Measurements from ENCODE around the gene PIGX. TPM values are rescaled to one million over a fixed set of nuclear protein-coding genes. Genes with fewer than 3 reads are reported as not detected.
A peak's percentile ranks its signal among the peaks of the same experiment; 100 is the strongest.
"Not testable (repeated sequence)": the region's sequence is repeated elsewhere in the genome, so short reads cannot be mapped to it uniquely, and the experiment has no call there.

PIGX gene
- total RNA-seq, 2 experiments from 2014 or later = 43.7 to 47.1 TPM

DNA sequence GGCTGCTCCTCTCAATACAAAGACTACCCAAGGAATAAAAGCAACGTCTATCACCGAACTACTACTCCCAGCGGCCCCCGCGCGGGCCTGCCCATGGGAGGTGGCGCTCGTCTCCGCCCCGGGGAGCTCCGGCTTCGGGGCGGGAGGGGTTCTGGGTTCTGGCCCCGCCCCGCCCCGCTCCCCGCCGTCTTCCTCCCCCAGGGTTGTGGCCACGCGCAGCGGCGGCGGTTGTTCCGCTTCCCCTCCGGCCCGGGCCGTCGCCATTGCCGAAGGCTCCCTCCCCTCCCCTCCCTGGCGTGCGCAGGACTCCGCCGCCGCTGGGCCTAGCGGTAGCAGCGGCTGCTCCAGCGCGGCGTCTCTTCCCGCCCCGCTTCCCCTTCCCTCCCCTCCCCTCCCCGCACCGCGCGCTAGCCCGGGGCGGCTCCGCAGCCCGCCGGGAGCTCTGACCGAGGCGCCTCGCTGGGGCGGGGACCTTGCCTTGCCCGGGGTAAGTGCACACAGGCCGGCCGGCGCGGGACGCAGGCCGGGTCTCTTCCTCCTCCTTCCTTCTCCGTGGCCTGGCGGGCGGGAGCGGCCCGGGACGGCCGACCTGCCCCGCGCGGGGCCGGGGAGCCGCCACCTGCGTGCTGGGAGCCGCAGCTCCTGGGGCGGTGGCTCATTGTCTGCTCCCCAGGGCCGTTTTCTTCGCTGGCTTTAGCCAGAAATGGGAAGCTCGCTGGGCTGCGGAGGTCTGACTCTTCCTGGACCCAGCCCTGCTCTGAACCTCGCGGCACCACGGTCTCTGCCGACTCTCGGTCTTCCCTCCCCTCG is 27.7 kb downstream of the PIGX start, which contains the start of gene PAK2:
Gene PAK2, plus strand, starts transcription at position 187 of the 810 bp plus-strand sequence. CDS start 42,790 bp downstream, outside the sequence.
- H3K27me3 Mint-ChIP-seq = no peaks in the 10 kb centered on the region
- DNase-seq (peak; percentile 91), ATAC-seq (peak; percentile 95)
- peaks cover 17% of the 10 kb centered on the region for H3K36me3 Mint-ChIP-seq (ENCODE audit: low read depth)
- H3K4me1 Mint-ChIP-seq (ENCODE audit: low read depth) = peaks cover 27% of the 10 kb centered on the region
- TF ChIP-seq, protein P1, sequence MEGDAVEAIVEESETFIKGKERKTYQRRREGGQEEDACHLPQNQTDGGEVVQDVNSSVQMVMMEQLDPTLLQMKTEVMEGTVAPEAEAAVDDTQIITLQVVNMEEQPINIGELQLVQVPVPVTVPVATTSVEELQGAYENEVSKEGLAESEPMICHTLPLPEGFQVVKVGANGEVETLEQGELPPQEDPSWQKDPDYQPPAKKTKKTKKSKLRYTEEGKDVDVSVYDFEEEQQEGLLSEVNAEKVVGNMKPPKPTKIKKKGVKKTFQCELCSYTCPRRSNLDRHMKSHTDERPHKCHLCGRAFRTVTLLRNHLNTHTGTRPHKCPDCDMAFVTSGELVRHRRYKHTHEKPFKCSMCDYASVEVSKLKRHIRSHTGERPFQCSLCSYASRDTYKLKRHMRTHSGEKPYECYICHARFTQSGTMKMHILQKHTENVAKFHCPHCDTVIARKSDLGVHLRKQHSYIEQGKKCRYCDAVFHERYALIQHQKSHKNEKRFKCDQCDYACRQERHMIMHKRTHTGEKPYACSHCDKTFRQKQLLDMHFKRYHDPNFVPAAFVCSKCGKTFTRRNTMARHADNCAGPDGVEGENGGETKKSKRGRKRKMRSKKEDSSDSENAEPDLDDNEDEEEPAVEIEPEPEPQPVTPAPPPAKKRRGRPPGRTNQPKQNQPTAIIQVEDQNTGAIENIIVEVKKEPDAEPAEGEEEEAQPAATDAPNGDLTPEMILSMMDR (IDR thresholded peaks at IDR 0.05) = no peak
- peak within 1 kb of the TSS; percentile 97 for H3K27ac Mint-ChIP-seq
- CTCF ChIA-PET = interaction anchor here (0.9 to 1.2 kb wide), 2 partner anchors 19 to 55 kb away, joined by 4 read pairs; no protein-coding TSS in a partner anchor
- POLR2A ChIA-PET = interaction anchor here (1.0 to 2.3 kb wide), 8 partner anchors 9 to 172 kb away, joined by 3 to 8 read pairs (median 3); partner anchors contain the start of genes CEP19, FBXO45, PIGX and WDR53
- intact Hi-C loops (cut with micrococcal nuclease) = no loop called here
- H3K4me3 Mint-ChIP-seq = peak within 1 kb of the TSS; percentile 94
- H3K9me3 Mint-ChIP-seq = no peaks in the 10 kb centered on the region

DNA sequence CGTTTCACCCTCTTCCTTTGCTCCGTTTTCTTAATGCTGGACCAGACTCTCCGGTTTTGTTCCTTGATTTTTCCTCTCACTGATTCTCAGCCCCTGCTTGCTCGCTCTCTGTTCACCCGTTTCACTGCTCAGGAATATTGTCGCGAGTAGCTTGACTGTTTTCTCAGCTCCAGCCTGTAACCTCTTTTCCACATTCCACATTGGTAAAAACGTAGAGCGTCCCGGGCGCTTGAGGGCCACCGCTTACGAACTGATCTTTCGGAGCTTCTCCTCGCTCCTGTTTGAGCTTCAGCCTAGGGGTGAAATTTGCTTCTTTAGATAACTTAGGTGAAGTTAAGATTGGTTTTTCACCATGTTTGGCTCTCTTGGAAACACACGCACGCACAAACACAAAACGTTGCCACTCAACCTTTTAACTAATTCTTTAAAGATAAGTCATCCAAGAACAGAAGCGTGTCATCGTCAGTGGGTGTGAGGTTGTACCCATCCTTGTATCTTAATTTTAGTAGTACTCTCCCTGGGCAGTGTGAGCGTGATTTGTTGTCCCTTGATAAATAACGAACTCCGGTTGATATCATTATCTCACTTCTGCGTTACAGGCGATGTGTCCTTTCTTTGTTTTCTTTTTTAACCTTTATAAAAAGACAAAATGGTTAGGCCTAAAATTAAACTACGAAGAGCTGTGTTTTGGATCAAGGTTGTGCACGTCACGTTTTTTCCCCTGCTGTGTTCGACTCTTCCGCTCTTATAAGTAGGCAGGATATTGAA is 28.5 kb downstream of the PIGX start:
- peaks cover 26% of the 10 kb centered on the region for H3K4me1 Mint-ChIP-seq (ENCODE audit: low read depth)
- POLR2A ChIA-PET = interaction anchor here (0.6 to 2.3 kb wide), 11 partner anchors 10 to 172 kb away, joined by 3 to 8 read pairs (median 3); partner anchors contain the start of genes CEP19, FBXO45, PIGX and WDR53
- H3K36me3 Mint-ChIP-seq (ENCODE audit: low read depth) = peaks cover 20% of the 10 kb centered on the region
- ATAC-seq (peak; percentile 25), DNase-seq (peak; percentile 77)
- TF ChIP-seq, protein P1 (IDR thresholded peaks at IDR 0.05) = no peak
- CTCF ChIA-PET = interaction anchor here (0.7 to 1.2 kb wide), 4 partner anchors 9 to 132 kb away, joined by 4 read pairs; no protein-coding TSS in a partner anchor
- H3K4me3 Mint-ChIP-seq = peak overlapping the region; percentile 94
- H3K27ac Mint-ChIP-seq = peak overlapping the region; percentile 97
- H3K27me3 Mint-ChIP-seq = no peaks in the 10 kb centered on the region
- no peaks in the 10 kb centered on the region for H3K9me3 Mint-ChIP-seq
- intact Hi-C loops (cut with micrococcal nuclease) = no loop called here

DNA sequence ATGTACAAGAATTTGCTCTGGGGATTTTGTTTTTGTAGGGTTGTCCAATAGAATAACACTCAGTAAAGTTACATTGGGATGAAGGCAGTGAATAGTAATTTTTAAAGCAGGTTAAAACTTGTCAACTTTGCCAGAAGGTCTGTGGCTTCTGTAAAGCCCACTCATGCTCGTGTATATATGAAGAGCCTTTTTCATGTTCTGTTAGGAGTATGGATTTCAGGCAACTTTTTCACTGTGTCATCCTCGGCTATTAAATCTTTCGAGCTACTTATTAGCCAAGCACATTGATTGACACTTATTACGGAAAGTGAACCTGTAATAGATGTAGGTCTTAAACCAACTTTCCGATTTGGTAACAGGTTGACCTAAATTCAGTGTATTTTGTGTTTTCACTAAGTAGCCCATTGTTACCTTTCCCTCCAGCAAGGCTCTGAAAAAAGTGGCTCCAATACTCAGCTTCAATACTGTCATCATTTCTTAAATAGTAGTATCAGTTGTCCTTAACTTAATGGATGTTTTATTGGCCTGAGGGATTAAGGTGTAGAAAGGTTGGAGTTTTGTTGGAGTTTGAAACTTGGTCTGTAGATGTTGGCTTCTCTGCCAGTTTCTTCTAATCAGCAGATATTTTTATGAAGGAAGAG is 29.2 kb downstream of the PIGX start:
- DNase-seq = no peak

DNA sequence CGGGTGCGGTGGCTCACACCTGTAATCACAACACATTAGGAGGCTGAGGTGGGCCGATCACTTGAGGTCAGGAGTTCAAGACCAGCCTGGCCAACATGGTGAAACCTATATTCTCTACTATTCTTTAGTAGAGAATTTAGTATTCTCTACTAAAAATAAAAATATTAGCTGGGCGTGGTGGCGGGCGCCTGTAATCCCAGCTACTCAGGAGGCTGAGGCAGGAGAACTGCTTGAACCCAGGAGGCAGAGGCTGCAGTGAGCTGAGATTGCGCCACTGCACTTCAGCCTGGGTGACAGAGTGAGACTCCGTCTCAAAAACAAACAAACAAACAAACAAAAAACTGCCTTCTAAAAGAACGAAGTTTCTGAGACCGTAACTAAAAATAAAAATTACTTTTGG is 31.4 kb downstream of the PIGX start:
- H3K27me3 Mint-ChIP-seq; intact Hi-C loops (cut with micrococcal nuclease); DNase-seq; ATAC-seq; H3K9me3 Mint-ChIP-seq; H3K27ac Mint-ChIP-seq; H3K4me3 Mint-ChIP-seq; CTCF ChIA-PET: not testable (repeated sequence)
- POLR2A ChIA-PET = interaction anchor here (1.1 to 1.4 kb wide), 3 partner anchors 12 to 329 kb away, joined by 3 to 5 read pairs (median 3); no protein-coding TSS in a partner anchor
- Mint-ChIP-seq H3K36me3 (ENCODE audit: low read depth) (peaks cover 34% of the 10 kb centered on the region), H3K4me1 (ENCODE audit: low read depth) (peaks cover 44% of the 10 kb centered on the region)

More for the DNA sequence above, 29.2 kb downstream of the PIGX start:
- ChIA-PET CTCF (interaction anchor here (0.7 to 1.0 kb wide), 2 partner anchors 9 to 132 kb away, joined by 4 read pairs; no protein-coding TSS in a partner anchor), POLR2A (interaction anchor here (1.1 to 2.3 kb wide), 5 partner anchors 11 to 173 kb away, joined by 3 to 8 read pairs (median 4); partner anchors contain the start of genes CEP19, FBXO45, PIGX and WDR53)
- Mint-ChIP-seq H3K4me1 (ENCODE audit: low read depth) (peaks cover 31% of the 10 kb centered on the region), H3K27ac (peak overlapping the region; percentile 97), H3K9me3 (no peaks in the 10 kb centered on the region), H3K27me3 (no peaks in the 10 kb centered on the region), H3K36me3 (ENCODE audit: low read depth) (peaks cover 25% of the 10 kb centered on the region), H3K4me3 (peak overlapping the region; percentile 94)
- TF ChIP-seq, protein P1 (IDR thresholded peaks at IDR 0.05) = no peak
- intact Hi-C loops (cut with micrococcal nuclease) = no loop called here
- ATAC-seq = no peak

DNA sequence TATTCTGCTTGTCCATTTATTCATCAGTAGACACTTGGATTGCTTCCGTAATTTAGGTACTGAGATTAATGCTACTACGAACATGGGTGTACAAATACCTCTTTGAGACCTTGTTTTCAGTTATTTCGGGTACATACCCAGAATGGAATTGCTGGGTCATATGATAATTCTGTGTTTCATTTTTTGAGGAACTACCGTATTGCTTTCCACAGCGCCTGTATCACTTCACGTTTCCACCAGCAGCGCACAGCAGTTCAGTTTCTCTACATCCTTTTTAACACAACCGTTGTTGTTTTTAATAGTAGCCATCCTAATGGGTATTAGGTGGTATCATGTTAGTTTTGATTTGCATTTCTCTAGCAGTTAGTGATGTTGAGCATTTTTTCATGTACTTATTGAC is 36.9 kb downstream of the PIGX start:
- Mint-ChIP-seq H3K9me3 (peaks cover 5% of the 10 kb centered on the region), H3K4me1 (ENCODE audit: low read depth) (peaks cover 56% of the 10 kb centered on the region), H3K4me3 (no peak overlapping the region), H3K36me3 (ENCODE audit: low read depth) (peaks cover 60% of the 10 kb centered on the region), H3K27ac (peak overlapping the region; percentile 11), H3K27me3 (no peaks in the 10 kb centered on the region)
- no peak for ATAC-seq
- TF ChIP-seq, protein P1 (IDR thresholded peaks at IDR 0.05) = no peak
- ChIA-PET CTCF (interaction anchor here (0.9 kb wide), 1 partner anchor 86 kb away, joined by 3 read pairs; no protein-coding TSS in a partner anchor), POLR2A (no interaction called here)
- DNase-seq = no peak
- intact Hi-C loops (cut with micrococcal nuclease) = no loop called here

Measured in activated CD8-positive, alpha-beta T cell treated with anti-CD3 and anti-CD28 coated beads for 36 hours (primary cell).